Activated T-helper 9 cell treated with anti-CD3 and anti-CD28 coated beads, Interleukin-2, amount 50 U/mL, for 16 hours (primary cell): ENCODE data around the gene ZNF177.

Experiments used
- DNase-seq: peaks from one replicate; pipeline ENCODE4 v3.0.0-alpha.2; 2020; ENCODE audit warnings: low read depth

Gene ZNF177

DNA sequence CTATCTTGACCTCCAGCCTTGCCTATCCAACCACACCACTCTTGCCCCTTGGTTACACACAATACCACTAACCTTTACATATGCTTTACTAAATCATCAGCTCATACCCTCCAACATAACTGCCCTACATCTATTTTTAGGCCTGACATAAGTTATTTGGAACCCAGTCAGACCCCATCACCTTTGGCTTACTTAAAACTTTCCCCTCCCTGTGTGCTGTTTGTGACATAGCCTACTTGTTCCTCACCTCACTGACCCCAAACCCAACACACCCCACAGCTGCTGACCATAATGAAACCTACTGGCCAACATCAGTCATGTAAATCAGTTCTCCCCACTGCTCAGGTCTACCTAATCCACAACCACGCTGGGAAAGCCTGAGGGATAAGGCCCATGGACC lies 67.6 kb downstream of the ZNF177 start:
- no peak for DNase-seq

DNA sequence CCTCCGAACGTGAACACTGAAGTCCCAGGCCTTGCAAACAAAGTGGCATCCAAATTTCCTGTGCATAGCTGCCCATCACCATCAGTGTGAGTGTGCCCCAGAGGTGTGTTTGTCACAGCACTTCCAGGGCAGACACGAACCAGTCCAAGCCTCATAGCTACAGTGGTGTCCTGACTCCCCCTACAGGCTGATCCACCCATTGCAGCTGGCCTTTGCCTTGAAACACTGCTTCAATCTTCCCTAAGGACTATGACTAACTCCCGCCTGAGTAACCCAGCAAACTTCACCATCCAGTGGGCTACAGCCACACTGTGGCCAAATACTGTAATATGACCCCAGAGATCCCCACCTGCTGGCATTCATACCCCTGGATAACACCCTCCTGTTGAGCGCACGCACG lies 68.7 kb downstream of the ZNF177 start:
- DNase-seq = no peak
